Thyroid gland (tissue), 4 donors: ENCODE measurements around the gene RFC3.

Experiments used
- POLR2A ChIP-seq, 2 donors: fragments of 450-650 bp; IDR thresholded peaks; one replicate each; pipeline ENCODE4 v1.6.1; 2017; ENCODE audit warnings: antibody characterized with exemption in 2 of 2, mild to moderate bottlenecking in 2 of 2, moderate library complexity in 1 of 2
- TF ChIP-seq, protein P1 (sequence below), 6 experiments: fragments of 200-600 bp in 3 of 6; fragments of 450-650 bp in 3 of 6; sonication (generic) in 3 of 6; IDR thresholded peaks; one replicate each; pipeline ENCODE4 v1.5.1; 2016 to 2019; ENCODE audit warnings: antibody characterized with exemption in 6 of 6, mild to moderate bottlenecking in 2 of 6, inconsistent platforms in 1 of 6, moderate library complexity in 1 of 6

DNA sequence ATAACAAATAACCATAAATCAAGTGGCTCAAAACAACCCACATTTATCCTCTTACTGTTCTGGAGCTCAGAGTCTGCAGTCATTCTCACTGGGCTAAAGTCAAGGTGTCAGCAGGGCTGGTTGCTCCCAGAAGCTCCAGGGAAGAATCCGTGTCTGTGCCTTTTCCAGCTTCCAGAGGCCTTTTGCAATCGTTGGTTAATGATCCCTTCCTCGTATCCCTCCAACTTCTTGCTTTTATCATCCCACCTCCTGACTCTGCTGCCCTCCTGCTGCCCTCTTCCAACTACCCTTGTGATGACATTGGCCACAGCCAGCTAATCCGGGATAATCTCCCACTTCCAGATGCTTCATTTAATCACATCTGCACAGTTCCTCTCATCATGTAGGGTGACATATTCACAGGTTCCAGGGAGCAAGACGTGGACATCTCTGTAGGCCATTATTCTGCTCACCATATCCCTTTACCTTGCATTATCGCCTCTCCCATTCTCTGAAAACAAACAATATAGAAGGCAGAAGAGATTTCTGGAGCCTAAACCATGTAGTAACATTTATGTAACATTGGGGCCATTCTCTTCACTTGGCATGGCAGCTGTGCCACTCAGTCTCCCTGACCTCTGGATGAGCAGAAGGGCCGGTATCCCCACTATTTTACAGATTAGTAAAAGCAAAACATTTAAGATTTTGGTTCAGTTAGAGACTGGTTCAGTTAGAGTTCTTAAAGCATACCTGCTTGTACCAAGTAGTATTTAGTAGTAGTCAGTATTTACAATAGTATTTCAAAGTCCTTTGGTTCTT lies 53.5 kb downstream of the RFC3 start:
- TF ChIP-seq POLR2A (IDR thresholded peaks at IDR 0.05): no peak
- TF ChIP-seq, protein P1, sequence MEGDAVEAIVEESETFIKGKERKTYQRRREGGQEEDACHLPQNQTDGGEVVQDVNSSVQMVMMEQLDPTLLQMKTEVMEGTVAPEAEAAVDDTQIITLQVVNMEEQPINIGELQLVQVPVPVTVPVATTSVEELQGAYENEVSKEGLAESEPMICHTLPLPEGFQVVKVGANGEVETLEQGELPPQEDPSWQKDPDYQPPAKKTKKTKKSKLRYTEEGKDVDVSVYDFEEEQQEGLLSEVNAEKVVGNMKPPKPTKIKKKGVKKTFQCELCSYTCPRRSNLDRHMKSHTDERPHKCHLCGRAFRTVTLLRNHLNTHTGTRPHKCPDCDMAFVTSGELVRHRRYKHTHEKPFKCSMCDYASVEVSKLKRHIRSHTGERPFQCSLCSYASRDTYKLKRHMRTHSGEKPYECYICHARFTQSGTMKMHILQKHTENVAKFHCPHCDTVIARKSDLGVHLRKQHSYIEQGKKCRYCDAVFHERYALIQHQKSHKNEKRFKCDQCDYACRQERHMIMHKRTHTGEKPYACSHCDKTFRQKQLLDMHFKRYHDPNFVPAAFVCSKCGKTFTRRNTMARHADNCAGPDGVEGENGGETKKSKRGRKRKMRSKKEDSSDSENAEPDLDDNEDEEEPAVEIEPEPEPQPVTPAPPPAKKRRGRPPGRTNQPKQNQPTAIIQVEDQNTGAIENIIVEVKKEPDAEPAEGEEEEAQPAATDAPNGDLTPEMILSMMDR (IDR thresholded peaks at IDR 0.05): no peak
